Endothelial cell of umbilical vein (primary cell): ENCODE data around the gene OCA2. TPM values are rescaled to one million over a fixed set of nuclear protein-coding genes. Genes with fewer than 3 reads are reported as not detected.

ENCODE experiments used
- BruUV-seq: library from RNA; stranded (reverse); fragments of 400-500 nt; replicated peaks from 2 replicates; lab custom pipeline; 2021; lab: Mats Ljungman, UMichigan
- CTCF ChIA-PET: fragments of 300-600, 350-600 bp; sonication (Branson Sonifier 250); formaldehyde crosslinking; loops from one replicate; lab custom pipeline; 2021; ENCODE audit warnings: antibody characterized with exemption, inconsistent platforms; lab: Charles Lee
- POLR2A ChIA-PET: fragments of 300-600, 350-600 bp; sonication (Branson Sonifier 250); formaldehyde crosslinking; loops from one replicate; lab custom pipeline; 2021; ENCODE audit warnings: antibody characterized with exemption, inconsistent platforms; lab: Charles Lee
- DNase-seq: peaks from one replicate; pipeline ENCODE4 v3.0.0-alpha.2; 2011; ENCODE audit warnings: low read depth, low spot score
- FAIRE-seq: peaks from 2 replicates; lab custom pipeline; 2011; peaks lifted over from hg19 to GRCh38; lab: Jason Lieb, UNC
- H2AFZ ChIP-seq: 2 replicates; pipeline ENCODE4 v1.6.0; 2012; ENCODE audit warnings: low read depth, low read length, control low read depth, inconsistent platforms
- H3K27ac ChIP-seq: 2 replicates; pipeline ENCODE4 v1.5.1; 2011; ENCODE audit warnings: low read depth, mild to moderate bottlenecking, control low read depth, low read length, moderate library complexity; ENCODE audit not compliant: insufficient read depth
- H3K27me3 ChIP-seq, 2 experiments: 2 replicates each; pipeline versions ENCODE4 v1.6.0 to v1.6.1; 2011; ENCODE audit warnings: low read length in 2 of 2, mixed read lengths in 1 of 2; ENCODE audit not compliant: control insufficient read depth in 2 of 2, insufficient read depth in 2 of 2
- H3K36me3 ChIP-seq, 2 experiments: 2 replicates in 1 of 2; 3 replicates in 1 of 2; pipeline ENCODE4 v1.5.1; 2011; ENCODE audit warnings: low read length in 2 of 2, mild to moderate bottlenecking in 1 of 2, moderate library complexity in 1 of 2; ENCODE audit not compliant: control insufficient read depth in 2 of 2, insufficient read depth in 2 of 2; ENCODE audit errors: extremely low read depth in 1 of 2
- H3K4me1 ChIP-seq: 3 replicates; pipeline ENCODE4 v1.5.1; 2011; ENCODE audit warnings: mild to moderate bottlenecking, low read length; ENCODE audit not compliant: control insufficient read depth, insufficient read depth; ENCODE audit errors: extremely low read depth
- H3K4me2 ChIP-seq: 2 replicates; pipeline ENCODE4 v1.6.1; 2011; ENCODE audit warnings: low read length, control low read depth, mixed read lengths; ENCODE audit not compliant: insufficient read depth
- H3K4me3 ChIP-seq, 3 experiments: fragments of 200-600 bp in 1 of 3; sonication (generic), shearing (Covaris generic) in 1 of 3; replicated peaks in 1 of 3; 2 replicates each; pipeline ENCODE4 v1.5.1; 2011 to 2016; ENCODE audit warnings: control low read depth in 3 of 3, low read length in 3 of 3, mild to moderate bottlenecking in 2 of 3, inconsistent platforms in 1 of 3, low read depth in 1 of 3, moderate library complexity in 1 of 3; ENCODE audit not compliant: insufficient read depth in 1 of 3
- H3K79me2 ChIP-seq: 2 replicates; pipeline ENCODE4 v1.6.0; 2012; ENCODE audit warnings: low read length, inconsistent platforms; ENCODE audit not compliant: control insufficient read depth, insufficient read depth
- H3K9ac ChIP-seq: replicated peaks from 2 replicates; pipeline ENCODE3; 2011; ENCODE audit warnings: low read length, control low read depth; ENCODE audit not compliant: insufficient read depth; ENCODE audit errors: extremely low read depth
- H3K9me1 ChIP-seq: replicated peaks from 3 replicates; pipeline ENCODE4 v1.6.0; 2011; ENCODE audit warnings: mild to moderate bottlenecking, low read length; ENCODE audit not compliant: control insufficient read depth, insufficient read depth; ENCODE audit errors: extremely low read depth
- H3K9me3 ChIP-seq: replicated peaks from 2 replicates; pipeline ENCODE4 v1.5.1; 2012; ENCODE audit warnings: low read length, inconsistent platforms; ENCODE audit not compliant: control insufficient read depth, insufficient read depth
- H4K20me1 ChIP-seq: replicated peaks from 2 replicates; pipeline ENCODE3; 2011; ENCODE audit warnings: mild to moderate bottlenecking, low read length; ENCODE audit not compliant: control insufficient read depth, insufficient read depth; ENCODE audit errors: extremely low read depth
- EZH2 ChIP-seq: IDR thresholded peaks from 2 replicates; pipeline ENCODE4 v1.6.1; 2012; ENCODE audit warnings: borderline replicate concordance, low read depth, mild to moderate bottlenecking, moderate library complexity, low read length, inconsistent platforms; ENCODE audit not compliant: severe bottlenecking
- FOS ChIP-seq: IDR thresholded peaks from 2 replicates; pipeline ENCODE4 v1.6.1; 2011; ENCODE audit warnings: mild to moderate bottlenecking, low read length, moderate library complexity, borderline replicate concordance; ENCODE audit not compliant: insufficient read depth
- GATA2 ChIP-seq: IDR thresholded peaks from 2 replicates; pipeline ENCODE4 v1.7.0; 2011; ENCODE audit warnings: low read depth, mild to moderate bottlenecking, moderate library complexity, mixed read lengths, low read length; ENCODE audit not compliant: insufficient read length, insufficient read depth
- JUN ChIP-seq: IDR thresholded peaks from 2 replicates; pipeline ENCODE4 v1.6.1; 2011; ENCODE audit warnings: borderline replicate concordance, low read depth; ENCODE audit not compliant: insufficient read length, insufficient read depth
- MAX ChIP-seq: IDR thresholded peaks from 2 replicates; pipeline ENCODE4 v1.6.1; 2011; ENCODE audit not compliant: insufficient read depth, insufficient read length
- MYC ChIP-seq: IDR thresholded peaks from one replicate; pipeline ENCODE4 v1.6.1; 2011; ENCODE audit warnings: mild to moderate bottlenecking, low read depth, low read length
- POLR2A ChIP-seq: IDR thresholded peaks from 2 replicates; pipeline ENCODE4 v1.6.1; 2012; ENCODE audit warnings: low read depth, mild to moderate bottlenecking, control low read depth, low read length
- POLR2AphosphoS5 ChIP-seq: IDR thresholded peaks from 2 replicates; pipeline ENCODE4 v1.6.1; 2012; ENCODE audit warnings: low read depth, mild to moderate bottlenecking, control low read depth, low read length, moderate library complexity; ENCODE audit not compliant: insufficient read depth
- dilution Hi-C: fragments of 300-500 bp; cut with MboI; formaldehyde crosslinking; loops from one replicate; pipeline ENCODE4 v1.15.0; 2019; ENCODE audit warnings: low sequenced_read_pairs; ENCODE audit not compliant: extremely low pct_ligation_motif_present
- intact Hi-C: fragments of 100-400 bp; cut with micrococcal nuclease; formaldehyde crosslinking; loops from one replicate; pipeline ENCODE4 v1.10.0; 2022
- polyA plus RNA-seq, 4 experiments: library from polyadenylated mRNA; depleted of rRNA in 3 of 4; stranded (reverse) in 3 of 4; unstranded in 1 of 4; fragments of >200 nt; gene quantifications; 2 replicates each; pipeline versions ENCODE4 v1.2.1 to v1.2.3, GENCODE V29; 2011 to 2012; ENCODE audit warnings: missing spikeins in 1 of 4
- total RNA-seq: library from RNA; stranded (reverse); gene quantifications from 2 replicates; pipeline ENCODE4 v1.2.3, GENCODE V29; 2021
- TF ChIP-seq, protein P1 (sequence below), 2 donors: IDR thresholded peaks; 1 replicate in 1 of 2; 2 replicates in 1 of 2; pipeline ENCODE4 v1.5.1; 2011; ENCODE audit warnings: low read length in 2 of 2, mild to moderate bottlenecking in 2 of 2, moderate library complexity in 2 of 2, control low read depth in 1 of 2, inconsistent platforms in 1 of 2, low read depth in 1 of 2; ENCODE audit not compliant: insufficient read depth in 1 of 2; ENCODE audit errors: extremely low read depth in 1 of 2

Gene OCA2
- total and polyA plus RNA-seq, 2 donors (not counting 3 experiments of a cell fraction or from before 2014, with no cell fraction given): not detected

- Histone ChIP-seq H3K27ac (no peak overlapping the region), H3K4me1 (no peaks in the 10 kb centered on the region), H3K4me3 (no peak overlapping the region), H3K9me3 (peaks cover 5% of the 10 kb centered on the region), H2AFZ (no peak overlapping the region), H4K20me1 (no peaks in the 10 kb centered on the region), H3K4me2 (no peak overlapping the region), H3K79me2 (no peaks in the 10 kb centered on the region), H3K9ac (no peak overlapping the region), H3K36me3 (no peaks in the 10 kb centered on the region), H3K27me3 (no peaks in the 10 kb centered on the region), H3K9me1 (no peaks in the 10 kb centered on the region)
- POLR2A ChIA-PET: no interaction called here
- CTCF ChIA-PET: no interaction called here
- dilution Hi-C loops (no loop called here), intact Hi-C loops (no loop called here)
- no peak for FAIRE-seq
- TF ChIP-seq FOS: no peak
- no peak for TF ChIP-seq MAX
- TF ChIP-seq, protein P1, sequence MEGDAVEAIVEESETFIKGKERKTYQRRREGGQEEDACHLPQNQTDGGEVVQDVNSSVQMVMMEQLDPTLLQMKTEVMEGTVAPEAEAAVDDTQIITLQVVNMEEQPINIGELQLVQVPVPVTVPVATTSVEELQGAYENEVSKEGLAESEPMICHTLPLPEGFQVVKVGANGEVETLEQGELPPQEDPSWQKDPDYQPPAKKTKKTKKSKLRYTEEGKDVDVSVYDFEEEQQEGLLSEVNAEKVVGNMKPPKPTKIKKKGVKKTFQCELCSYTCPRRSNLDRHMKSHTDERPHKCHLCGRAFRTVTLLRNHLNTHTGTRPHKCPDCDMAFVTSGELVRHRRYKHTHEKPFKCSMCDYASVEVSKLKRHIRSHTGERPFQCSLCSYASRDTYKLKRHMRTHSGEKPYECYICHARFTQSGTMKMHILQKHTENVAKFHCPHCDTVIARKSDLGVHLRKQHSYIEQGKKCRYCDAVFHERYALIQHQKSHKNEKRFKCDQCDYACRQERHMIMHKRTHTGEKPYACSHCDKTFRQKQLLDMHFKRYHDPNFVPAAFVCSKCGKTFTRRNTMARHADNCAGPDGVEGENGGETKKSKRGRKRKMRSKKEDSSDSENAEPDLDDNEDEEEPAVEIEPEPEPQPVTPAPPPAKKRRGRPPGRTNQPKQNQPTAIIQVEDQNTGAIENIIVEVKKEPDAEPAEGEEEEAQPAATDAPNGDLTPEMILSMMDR (IDR thresholded peaks at IDR 0.05; ENCODE audit: extremely low read depth in 1 of 2, insufficient read depth in 1 of 2, low read depth in 1 of 2, low read length in 2 of 2): no peak
- TF ChIP-seq GATA2: no peak
- no peak for TF ChIP-seq JUN
- no peak for TF ChIP-seq POLR2AphosphoS5
- TF ChIP-seq EZH2: no peak
- no peak for TF ChIP-seq MYC
- TF ChIP-seq POLR2A: no peak
- BruUV-seq: no TSS peak
- DNase-seq: no peak
Observed at GRCh38 chr15:28017423-28017924, 81.6 kb downstream of the OCA2 start.
